C4-2B (cell line): Measurements from ENCODE around the gene POLD1.
"Not testable (repeated sequence)": the region's sequence is repeated elsewhere in the genome, so short reads cannot be mapped to it uniquely, and the experiment has no call there.

ENCODE experiments used
- H3K27ac ChIP-seq: fragments of 450-650 bp; 2 replicates; pipeline ENCODE4 v1.5.1; 2017
- ZFX ChIP-seq: fragments of 450-650 bp; IDR thresholded peaks from 2 replicates; pipeline ENCODE4 v1.6.1; 2017
- TF ChIP-seq, protein P1 (sequence below): fragments of 450-650 bp; conservative IDR thresholded peaks from 2 replicates; pipeline ENCODE4 v1.5.1; 2017; ENCODE audit warnings: mild to moderate bottlenecking

Gene POLD1

GRCh38 chr19:50349277-50350057 is 34.7 kb upstream of the POLD1 start:
- no peak overlapping the region for H3K27ac ChIP-seq
- TF ChIP-seq ZFX, result no peak
- TF ChIP-seq, protein P1, sequence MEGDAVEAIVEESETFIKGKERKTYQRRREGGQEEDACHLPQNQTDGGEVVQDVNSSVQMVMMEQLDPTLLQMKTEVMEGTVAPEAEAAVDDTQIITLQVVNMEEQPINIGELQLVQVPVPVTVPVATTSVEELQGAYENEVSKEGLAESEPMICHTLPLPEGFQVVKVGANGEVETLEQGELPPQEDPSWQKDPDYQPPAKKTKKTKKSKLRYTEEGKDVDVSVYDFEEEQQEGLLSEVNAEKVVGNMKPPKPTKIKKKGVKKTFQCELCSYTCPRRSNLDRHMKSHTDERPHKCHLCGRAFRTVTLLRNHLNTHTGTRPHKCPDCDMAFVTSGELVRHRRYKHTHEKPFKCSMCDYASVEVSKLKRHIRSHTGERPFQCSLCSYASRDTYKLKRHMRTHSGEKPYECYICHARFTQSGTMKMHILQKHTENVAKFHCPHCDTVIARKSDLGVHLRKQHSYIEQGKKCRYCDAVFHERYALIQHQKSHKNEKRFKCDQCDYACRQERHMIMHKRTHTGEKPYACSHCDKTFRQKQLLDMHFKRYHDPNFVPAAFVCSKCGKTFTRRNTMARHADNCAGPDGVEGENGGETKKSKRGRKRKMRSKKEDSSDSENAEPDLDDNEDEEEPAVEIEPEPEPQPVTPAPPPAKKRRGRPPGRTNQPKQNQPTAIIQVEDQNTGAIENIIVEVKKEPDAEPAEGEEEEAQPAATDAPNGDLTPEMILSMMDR, result no peak

- no peak overlapping the region for H3K27ac ChIP-seq
- TF ChIP-seq ZFX, result no peak
Measured at GRCh38 chr19:50352242-50352641, 31.9 kb upstream of the POLD1 start.

GRCh38 chr19:50353487-50353880 is 30.7 kb upstream of the POLD1 start:
- H3K27ac ChIP-seq, result not testable (repeated sequence)

DNA sequence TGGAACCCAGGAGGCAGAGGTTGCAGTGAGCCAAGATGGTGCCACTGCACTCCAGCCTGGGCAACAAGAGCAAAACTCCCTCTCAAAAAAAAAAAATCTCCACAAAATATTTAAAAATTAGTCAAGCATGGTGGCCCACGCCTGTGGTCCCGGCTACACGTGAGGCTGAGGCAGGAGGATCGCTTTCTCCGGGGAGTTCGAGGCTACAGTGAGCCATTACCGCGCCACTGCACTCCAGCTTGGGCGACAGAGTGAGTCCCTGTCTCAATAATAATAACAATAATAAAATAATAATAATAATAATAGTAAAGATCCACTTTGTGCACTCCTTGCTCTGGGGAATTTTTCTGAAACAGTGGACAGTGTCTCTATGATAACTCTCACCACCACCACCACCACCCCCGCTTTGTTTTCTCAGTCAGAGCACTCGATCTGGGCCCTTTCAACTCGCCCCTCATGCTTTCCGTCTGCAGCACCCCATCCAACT is 27.4 kb upstream of the POLD1 start:
- H3K27ac ChIP-seq, result no peak overlapping the region
- TF ChIP-seq ZFX, result no peak
- TF ChIP-seq, protein P1, result no peak

DNA sequence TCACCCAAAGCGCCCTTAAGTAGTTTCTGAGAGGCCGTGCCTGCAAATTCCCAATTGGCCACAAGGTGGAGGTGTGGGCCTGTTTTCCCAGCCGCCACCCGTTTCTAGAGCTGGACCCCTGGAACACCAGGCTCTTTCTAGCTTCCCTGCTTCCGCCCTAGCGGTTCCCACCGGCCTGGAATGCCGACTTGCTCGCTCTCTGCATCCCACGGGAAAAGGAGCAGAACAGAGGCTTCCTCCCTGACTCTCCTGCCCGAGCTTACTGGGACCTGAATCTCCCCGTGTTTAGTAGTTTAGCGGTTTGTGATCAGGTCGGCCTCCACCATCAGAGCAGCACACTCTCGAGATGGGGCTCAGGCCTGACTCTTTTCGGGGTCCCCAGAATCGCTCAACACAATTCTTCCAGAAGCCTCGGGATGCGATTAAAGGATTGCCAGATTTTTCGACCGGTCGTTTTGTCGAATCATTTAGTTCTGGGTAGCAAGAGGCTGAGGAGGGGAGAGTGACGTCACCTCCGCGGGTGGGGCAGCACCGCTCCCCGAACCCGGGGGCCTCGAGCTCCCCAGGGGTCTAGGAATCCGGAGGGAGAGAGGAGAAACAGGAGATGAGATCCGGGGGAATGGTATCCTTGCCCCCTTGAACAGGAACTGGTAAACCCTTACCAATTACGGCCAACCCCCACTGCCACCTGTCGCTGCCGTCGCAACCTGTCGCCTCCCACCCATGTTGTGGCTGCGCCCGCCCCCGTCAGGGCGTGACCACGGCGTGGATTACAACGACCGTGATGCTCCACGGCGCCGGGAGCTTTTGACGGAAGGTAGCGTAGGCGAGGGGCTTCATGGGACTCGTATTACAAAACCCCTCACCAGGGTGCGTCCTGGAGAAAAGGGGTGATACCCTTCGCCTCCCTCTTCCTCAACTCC is 26.7 kb upstream of the POLD1 start:
- no peak overlapping the region for H3K27ac ChIP-seq

GRCh38 chr19:50358483-50359327 is 25.4 kb upstream of the POLD1 start:
- no peak overlapping the region for H3K27ac ChIP-seq
- TF ChIP-seq, protein P1, result no peak
- no peak for TF ChIP-seq ZFX

More for the DNA sequence above, 26.7 kb upstream of the POLD1 start:
- TF ChIP-seq, protein P1, result peak; percentile 92
- no peak for TF ChIP-seq ZFX

DNA sequence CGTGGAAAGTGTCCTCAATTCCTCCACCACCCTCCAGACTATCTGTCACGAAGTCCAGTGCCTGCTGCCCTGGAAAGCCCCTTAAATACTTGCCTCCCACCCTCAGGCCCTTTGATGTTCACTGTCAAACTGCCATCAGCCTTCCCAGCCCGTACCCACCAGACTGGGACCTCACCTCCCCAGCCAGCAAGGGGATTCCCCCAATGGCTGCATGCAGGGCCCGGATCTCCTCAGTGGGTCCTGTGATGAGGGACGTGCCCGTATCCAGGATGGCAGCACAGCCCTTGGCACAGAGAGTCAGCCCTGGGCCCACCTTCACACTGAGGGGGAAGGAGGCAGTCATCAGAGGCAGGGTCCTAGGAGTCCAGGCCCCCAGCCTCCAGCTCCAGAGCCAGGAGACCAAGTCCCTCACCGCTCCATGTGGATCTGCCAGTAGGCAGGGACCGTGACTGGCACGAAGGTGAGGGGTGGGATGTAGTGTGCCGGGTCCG is 24.8 kb upstream of the POLD1 start:
- H3K27ac ChIP-seq, result no peak overlapping the region
- TF ChIP-seq, protein P1, result no peak
- TF ChIP-seq ZFX, result no peak
